Uterus (tissue), 2 donors: ENCODE results near the gene KRT73.

Experiments used
- POLR2A ChIP-seq, 2 donors: fragments of 450-650 bp; IDR thresholded peaks; one replicate each; pipeline ENCODE4 v1.6.1; 2016; ENCODE audit warnings: antibody characterized with exemption in 2 of 2, mild to moderate bottlenecking in 1 of 2, moderate library complexity in 1 of 2
- TF ChIP-seq, protein P1 (sequence below), 4 experiments: fragments of 200-600 bp in 2 of 4; fragments of 450-650 bp in 2 of 4; sonication (generic) in 2 of 4; IDR thresholded peaks; one replicate each; pipeline ENCODE4 v1.5.1; 2016 to 2019; ENCODE audit warnings: antibody characterized with exemption in 4 of 4, mild to moderate bottlenecking in 2 of 4, moderate library complexity in 1 of 4

DNA sequence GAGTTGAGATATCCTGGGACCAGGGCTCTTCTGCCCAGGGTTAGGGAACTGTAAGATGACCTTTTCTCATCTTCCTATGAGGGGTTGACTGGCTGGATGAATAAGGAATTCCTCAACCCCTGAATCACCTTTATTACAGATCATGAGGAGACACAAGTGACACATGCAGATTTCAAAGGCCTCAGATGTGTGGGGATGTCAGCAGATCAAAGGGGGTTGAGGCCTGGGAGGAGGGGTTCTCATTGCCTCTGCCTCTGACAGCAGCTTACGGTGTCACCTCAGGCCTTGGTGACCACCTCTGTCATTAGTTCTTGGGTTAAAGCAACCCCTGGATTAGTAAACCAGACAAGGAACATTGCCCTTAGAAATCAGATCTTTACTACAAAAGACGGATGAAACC is 15.0 kb downstream of the KRT73 start:
- TF ChIP-seq, protein P1, sequence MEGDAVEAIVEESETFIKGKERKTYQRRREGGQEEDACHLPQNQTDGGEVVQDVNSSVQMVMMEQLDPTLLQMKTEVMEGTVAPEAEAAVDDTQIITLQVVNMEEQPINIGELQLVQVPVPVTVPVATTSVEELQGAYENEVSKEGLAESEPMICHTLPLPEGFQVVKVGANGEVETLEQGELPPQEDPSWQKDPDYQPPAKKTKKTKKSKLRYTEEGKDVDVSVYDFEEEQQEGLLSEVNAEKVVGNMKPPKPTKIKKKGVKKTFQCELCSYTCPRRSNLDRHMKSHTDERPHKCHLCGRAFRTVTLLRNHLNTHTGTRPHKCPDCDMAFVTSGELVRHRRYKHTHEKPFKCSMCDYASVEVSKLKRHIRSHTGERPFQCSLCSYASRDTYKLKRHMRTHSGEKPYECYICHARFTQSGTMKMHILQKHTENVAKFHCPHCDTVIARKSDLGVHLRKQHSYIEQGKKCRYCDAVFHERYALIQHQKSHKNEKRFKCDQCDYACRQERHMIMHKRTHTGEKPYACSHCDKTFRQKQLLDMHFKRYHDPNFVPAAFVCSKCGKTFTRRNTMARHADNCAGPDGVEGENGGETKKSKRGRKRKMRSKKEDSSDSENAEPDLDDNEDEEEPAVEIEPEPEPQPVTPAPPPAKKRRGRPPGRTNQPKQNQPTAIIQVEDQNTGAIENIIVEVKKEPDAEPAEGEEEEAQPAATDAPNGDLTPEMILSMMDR (IDR thresholded peaks at IDR 0.05), result no peak
- no peak for TF ChIP-seq POLR2A (IDR thresholded peaks at IDR 0.05)
